ENCODE data around the gene MAFF.

GRCh38 chr22:38232196-38232595, 30.4 kb downstream of the MAFF start:
- TF ChIP-seq CTCF (IDR thresholded peaks at IDR 0.05) = no peak
- no peak for TF ChIP-seq POLR2AphosphoS5 (IDR thresholded peaks at IDR 0.05; ENCODE audit: low read depth, low read length)
- no peak for TF ChIP-seq SIN3A (IDR thresholded peaks at IDR 0.05; ENCODE audit: borderline replicate concordance, insufficient read depth, low read depth, low read length)
- no peak for TF ChIP-seq TCF7L2 (IDR thresholded peaks at IDR 0.05; ENCODE audit: low read depth, low read length)
- no peak for TF ChIP-seq REST (IDR thresholded peaks at IDR 0.05; ENCODE audit: insufficient read depth in 1 of 2, low read depth in 2 of 2, low read length in 1 of 2)

All from Panc1 (cell line).